HG03108 (cell line): ENCODE measurements around the gene TMEM233.

ENCODE experiments used
- ATAC-seq: cut with Tn5 transposase; IDR thresholded peaks from one replicate; pipeline ENCODE4 v1.9.1; 2021; ENCODE audit warnings: moderate library complexity; ENCODE audit not compliant: unreplicated experiment

The TMEM233 gene

GRCh38 chr12:119679081-119679480, 85.5 kb downstream of the TMEM233 start:
- ATAC-seq, result no peak

GRCh38 chr12:119679490-119679889, 85.9 kb downstream of the TMEM233 start:
- no peak for ATAC-seq

- ATAC-seq, result no peak
These were observed 87.5 kb downstream of the TMEM233 start for GRCh38 chr12:119681111-119681510.

GRCh38 chr12:119681728-119682638, 88.4 kb downstream of the TMEM233 start:
- peak; percentile 62 for ATAC-seq

- ATAC-seq, result no peak
These were observed 89.2 kb downstream of the TMEM233 start for GRCh38 chr12:119682639-119683252.

- no peak for ATAC-seq
These were observed 89.8 kb downstream of the TMEM233 start for GRCh38 chr12:119683413-119683812.

GRCh38 chr12:119683816-119684215, 90.2 kb downstream of the TMEM233 start:
- ATAC-seq, result no peak

- no peak for ATAC-seq
These were observed 91.3 kb downstream of the TMEM233 start for GRCh38 chr12:119684711-119685369.

GRCh38 chr12:119685375-119685774, 91.8 kb downstream of the TMEM233 start:
- ATAC-seq, result no peak

GRCh38 chr12:119686355-119686754, 92.8 kb downstream of the TMEM233 start:
- no peak for ATAC-seq

GRCh38 chr12:119686776-119687175, 93.2 kb downstream of the TMEM233 start:
- no peak for ATAC-seq

- ATAC-seq, result no peak
These were observed 93.8 kb downstream of the TMEM233 start for GRCh38 chr12:119687406-119687805.

GRCh38 chr12:119687879-119688278, 94.3 kb downstream of the TMEM233 start:
- no peak for ATAC-seq

GRCh38 chr12:119689935-119690500, 96.4 kb downstream of the TMEM233 start:
- no peak for ATAC-seq

- no peak for ATAC-seq
These were observed 97.7 kb downstream of the TMEM233 start for GRCh38 chr12:119691202-119691810.

- ATAC-seq, result no peak
These were observed 98.8 kb downstream of the TMEM233 start for GRCh38 chr12:119692410-119692809.
